HTR-8/SVneo (cell line): ENCODE measurements around the gene GFPT2.
"Not testable (repeated sequence)": the region's sequence is repeated elsewhere in the genome, so short reads cannot be mapped to it uniquely, and the experiment has no call there.

Experiments used
- DNase-seq: peaks from one replicate; pipeline ENCODE4 v3.0.0; 2011; ENCODE audit warnings: low spot score, mixed read lengths; ENCODE audit not compliant: insufficient read length
- FAIRE-seq: peaks from 2 replicates; lab custom pipeline; 2011; peaks lifted over from hg19 to GRCh38; lab: Jason Lieb, UNC

GFPT2 gene

GRCh38 chr5:180315762-180316212 is 37.3 kb downstream of the GFPT2 start:
- peak; percentile 93 for FAIRE-seq
- DNase-seq: peak; percentile 63

- no peak for DNase-seq
- FAIRE-seq: no peak
Measured at GRCh38 chr5:180313677-180314505, 39.2 kb downstream of the GFPT2 start.

- DNase-seq: no peak
- FAIRE-seq: no peak
Measured at GRCh38 chr5:180311216-180311615, 41.9 kb downstream of the GFPT2 start.

GRCh38 chr5:180306796-180307195 is 46.3 kb downstream of the GFPT2 start:
- DNase-seq (no peak), FAIRE-seq (no peak)

- no peak for FAIRE-seq
- DNase-seq: no peak
Measured at GRCh38 chr5:180305481-180305880, 47.7 kb downstream of the GFPT2 start.

GRCh38 chr5:180304431-180305375 is 48.4 kb downstream of the GFPT2 start:
- FAIRE-seq: no peak

GRCh38 chr5:180304016-180304292 is 49.2 kb downstream of the GFPT2 start:
- FAIRE-seq: no peak
- no peak for DNase-seq

More at GRCh38 chr5:180304431-180305375, 48.4 kb downstream of the GFPT2 start:
- no peak for DNase-seq

GRCh38 chr5:180303226-180304015 is 49.7 kb downstream of the GFPT2 start:
- no peak for DNase-seq
- no peak for FAIRE-seq

GRCh38 chr5:180302256-180302655 is 50.9 kb downstream of the GFPT2 start:
- FAIRE-seq (no peak), DNase-seq (no peak)

- DNase-seq: no peak
- FAIRE-seq: no peak
Measured at GRCh38 chr5:180301253-180301652, 51.9 kb downstream of the GFPT2 start.

- FAIRE-seq (no peak), DNase-seq (no peak)
Measured at GRCh38 chr5:180299526-180299925, 53.6 kb downstream of the GFPT2 start.

GRCh38 chr5:180299014-180299413 is 54.1 kb downstream of the GFPT2 start:
- not testable (repeated sequence) for FAIRE-seq, DNase-seq

- FAIRE-seq (no peak), DNase-seq (no peak)
Measured at GRCh38 chr5:180297587-180298282, 55.4 kb downstream of the GFPT2 start.

GRCh38 chr5:180296771-180297170 is 56.4 kb downstream of the GFPT2 start:
- FAIRE-seq (no peak), DNase-seq (no peak)

GRCh38 chr5:180294913-180295555 is 58.1 kb downstream of the GFPT2 start:
- FAIRE-seq (no peak), DNase-seq (no peak)

GRCh38 chr5:180294411-180294810 is 58.7 kb downstream of the GFPT2 start:
- FAIRE-seq: no peak

GRCh38 chr5:180291943-180292831 is 60.9 kb downstream of the GFPT2 start, which contains the start of gene MAPK9:
TSS of gene MAPK9 (minus strand) at chr5:180292083. CDS start at chr5:180280561, 11,522 bp downstream.
- FAIRE-seq (no peak), DNase-seq (peak; percentile 86)

More at GRCh38 chr5:180294411-180294810, 58.7 kb downstream of the GFPT2 start:
- no peak for DNase-seq
